ENCODE results near the gene ANKRD33B.
"Not testable (repeated sequence)": the region's sequence is repeated elsewhere in the genome, so short reads cannot be mapped to it uniquely, and the experiment has no call there.

The ANKRD33B gene

GRCh38 chr5:10595293-10595671 lies 31.4 kb downstream of the ANKRD33B start:
- DNase-seq (ENCODE audit: low read depth): no peak

- no peak for DNase-seq (ENCODE audit: low read depth)
Observed at GRCh38 chr5:10595672-10596309, 31.9 kb downstream of the ANKRD33B start.

GRCh38 chr5:10596310-10596703 lies 32.4 kb downstream of the ANKRD33B start:
- no peak for DNase-seq (ENCODE audit: low read depth)

- DNase-seq (ENCODE audit: low read depth): no peak
Observed at GRCh38 chr5:10596886-10597451, 33.1 kb downstream of the ANKRD33B start.

GRCh38 chr5:10599113-10599512 lies 35.2 kb downstream of the ANKRD33B start:
- DNase-seq (ENCODE audit: low read depth): no peak

- no peak for DNase-seq (ENCODE audit: low read depth)
Observed at GRCh38 chr5:10599862-10600284, 36.0 kb downstream of the ANKRD33B start.

GRCh38 chr5:10600626-10601245 lies 36.9 kb downstream of the ANKRD33B start:
- DNase-seq (ENCODE audit: low read depth): no peak

GRCh38 chr5:10601246-10602030 lies 37.6 kb downstream of the ANKRD33B start:
- no peak for DNase-seq (ENCODE audit: low read depth)

GRCh38 chr5:10602031-10602806 lies 38.3 kb downstream of the ANKRD33B start:
- no peak for DNase-seq (ENCODE audit: low read depth)

- DNase-seq (ENCODE audit: low read depth): no peak
Observed at GRCh38 chr5:10604975-10605374, 41.1 kb downstream of the ANKRD33B start.

GRCh38 chr5:10606632-10607022 lies 42.8 kb downstream of the ANKRD33B start:
- DNase-seq (ENCODE audit: low read depth): not testable (repeated sequence)

GRCh38 chr5:10607023-10607665 lies 43.3 kb downstream of the ANKRD33B start:
- DNase-seq (ENCODE audit: low read depth): no peak

- no peak for DNase-seq (ENCODE audit: low read depth)
Observed at GRCh38 chr5:10607666-10608073, 43.8 kb downstream of the ANKRD33B start.

- DNase-seq (ENCODE audit: low read depth): not testable (repeated sequence)
Observed at GRCh38 chr5:10608081-10608480, 44.2 kb downstream of the ANKRD33B start.

- no peak for DNase-seq (ENCODE audit: low read depth)
Observed at GRCh38 chr5:10610058-10610457, 46.2 kb downstream of the ANKRD33B start.

- DNase-seq (ENCODE audit: low read depth): no peak
Observed at GRCh38 chr5:10611290-10611689, 47.4 kb downstream of the ANKRD33B start.

- DNase-seq (ENCODE audit: low read depth): no peak
Observed at GRCh38 chr5:10612251-10612650, 48.4 kb downstream of the ANKRD33B start.

GRCh38 chr5:10615693-10616092 lies 51.8 kb downstream of the ANKRD33B start:
- no peak for DNase-seq (ENCODE audit: low read depth)

- no peak for DNase-seq (ENCODE audit: low read depth)
Observed at GRCh38 chr5:10617103-10617502, 53.2 kb downstream of the ANKRD33B start.

- no peak for DNase-seq (ENCODE audit: low read depth)
Observed at GRCh38 chr5:10618311-10618710, 54.4 kb downstream of the ANKRD33B start.

- DNase-seq (ENCODE audit: low read depth): no peak
Observed at GRCh38 chr5:10619649-10620048, 55.8 kb downstream of the ANKRD33B start.

- no peak for DNase-seq (ENCODE audit: low read depth)
Observed at GRCh38 chr5:10620346-10620745, 56.5 kb downstream of the ANKRD33B start.

All from activated T-cell treated with anti-CD3 and anti-CD28 coated beads for 1 hour (primary cell).